Type B pancreatic cell (in vitro differentiated cells): ENCODE measurements around the gene FKBP3. TPM values are rescaled to one million over a fixed set of nuclear protein-coding genes. Genes with fewer than 3 reads are reported as not detected.
"Not testable (repeated sequence)": the region's sequence is repeated elsewhere in the genome, so short reads cannot be mapped to it uniquely, and the experiment has no call there.

Source experiments
- DNase-seq: peaks from one replicate; pipeline ENCODE4 v3.0.0; 2021; ENCODE audit warnings: mixed read lengths; ENCODE audit not compliant: unreplicated experiment; ENCODE audit errors: extremely low spot score
- H3K27ac Mint-ChIP-seq: 2 replicates; pipeline ENCODE4 v1.8.0; 2021; ENCODE audit warnings: mild to moderate bottlenecking, mixed read lengths
- H3K27me3 Mint-ChIP-seq: 2 replicates; pipeline ENCODE4 v1.8.0; 2021; ENCODE audit warnings: mixed read lengths
- H3K36me3 Mint-ChIP-seq: 2 replicates; pipeline ENCODE4 v1.8.0; 2021; ENCODE audit warnings: mixed read lengths
- H3K4me1 Mint-ChIP-seq: one replicate; pipeline ENCODE4 v1.8.0; 2021; ENCODE audit warnings: mixed read lengths; ENCODE audit not compliant: unreplicated experiment
- H3K4me3 Mint-ChIP-seq: 2 replicates; pipeline ENCODE4 v1.8.0; 2021; ENCODE audit warnings: mild to moderate bottlenecking, mixed read lengths
- H3K9me3 Mint-ChIP-seq: 2 replicates; pipeline ENCODE4 v1.8.0; 2021; ENCODE audit warnings: mixed read lengths
- total RNA-seq: library from RNA; stranded (reverse); gene quantifications from 2 replicates; pipeline ENCODE4 v1.2.1, GENCODE V29; 2021; ENCODE audit warnings: low replicate concordance
- TF ChIP-seq, protein P1 (sequence below): fragments of 200-600 bp; sonication (generic); conservative IDR thresholded peaks from 2 replicates; pipeline ENCODE4 v1.5.0; 2021; ENCODE audit warnings: antibody characterized with exemption, mild to moderate bottlenecking

Gene FKBP3
- total RNA-seq, 1 donor from 2014 or later = 96.9 TPM

GRCh38 chr14:45083976-45084722 is 50.1 kb downstream of the FKBP3 start, which contains the start of gene PRPF39:
Gene PRPF39, plus strand, starts transcription at chr14:45084116. Its CDS starts 11,124 bp downstream, at chr14:45095240.
- peak; percentile 95 for DNase-seq
- Mint-ChIP-seq H3K27ac (peak within 1 kb of the TSS; percentile 95), H3K9me3 (no peaks in the 10 kb centered on the region), H3K27me3 (no peaks in the 10 kb centered on the region), H3K36me3 (peaks cover 4% of the 10 kb centered on the region), H3K4me3 (peak within 1 kb of the TSS; percentile 99), H3K4me1 (peaks cover 31% of the 10 kb centered on the region)
- TF ChIP-seq, protein P1, sequence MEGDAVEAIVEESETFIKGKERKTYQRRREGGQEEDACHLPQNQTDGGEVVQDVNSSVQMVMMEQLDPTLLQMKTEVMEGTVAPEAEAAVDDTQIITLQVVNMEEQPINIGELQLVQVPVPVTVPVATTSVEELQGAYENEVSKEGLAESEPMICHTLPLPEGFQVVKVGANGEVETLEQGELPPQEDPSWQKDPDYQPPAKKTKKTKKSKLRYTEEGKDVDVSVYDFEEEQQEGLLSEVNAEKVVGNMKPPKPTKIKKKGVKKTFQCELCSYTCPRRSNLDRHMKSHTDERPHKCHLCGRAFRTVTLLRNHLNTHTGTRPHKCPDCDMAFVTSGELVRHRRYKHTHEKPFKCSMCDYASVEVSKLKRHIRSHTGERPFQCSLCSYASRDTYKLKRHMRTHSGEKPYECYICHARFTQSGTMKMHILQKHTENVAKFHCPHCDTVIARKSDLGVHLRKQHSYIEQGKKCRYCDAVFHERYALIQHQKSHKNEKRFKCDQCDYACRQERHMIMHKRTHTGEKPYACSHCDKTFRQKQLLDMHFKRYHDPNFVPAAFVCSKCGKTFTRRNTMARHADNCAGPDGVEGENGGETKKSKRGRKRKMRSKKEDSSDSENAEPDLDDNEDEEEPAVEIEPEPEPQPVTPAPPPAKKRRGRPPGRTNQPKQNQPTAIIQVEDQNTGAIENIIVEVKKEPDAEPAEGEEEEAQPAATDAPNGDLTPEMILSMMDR = no peak

DNA sequence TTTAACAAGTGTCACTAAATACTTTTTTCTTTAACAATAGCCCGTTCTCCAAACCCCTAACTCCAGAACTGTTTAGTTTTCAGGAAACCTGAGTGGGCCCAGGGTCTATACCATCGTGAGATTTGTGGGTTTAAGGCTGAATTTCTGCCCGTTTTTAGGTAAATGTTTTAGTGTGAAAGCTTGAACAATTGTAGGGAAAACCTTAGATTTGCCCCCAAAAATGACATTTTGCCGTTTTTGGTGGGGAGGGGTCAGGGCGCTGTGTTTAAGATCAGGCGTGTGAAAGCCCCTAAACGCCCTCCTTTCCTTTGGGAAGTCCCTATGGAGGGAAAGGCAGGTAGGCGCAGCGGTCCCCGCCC is 50.7 kb downstream of the FKBP3 start:
- no peak for DNase-seq
- peaks cover 31% of the 10 kb centered on the region for H3K4me1 Mint-ChIP-seq
- H3K36me3 Mint-ChIP-seq = peaks cover 4% of the 10 kb centered on the region
- TF ChIP-seq, protein P1 = no peak
- no peaks in the 10 kb centered on the region for H3K9me3 Mint-ChIP-seq
- H3K27ac Mint-ChIP-seq = peak overlapping the region; percentile 95
- no peaks in the 10 kb centered on the region for H3K27me3 Mint-ChIP-seq
- H3K4me3 Mint-ChIP-seq = peak overlapping the region; percentile 99

DNA sequence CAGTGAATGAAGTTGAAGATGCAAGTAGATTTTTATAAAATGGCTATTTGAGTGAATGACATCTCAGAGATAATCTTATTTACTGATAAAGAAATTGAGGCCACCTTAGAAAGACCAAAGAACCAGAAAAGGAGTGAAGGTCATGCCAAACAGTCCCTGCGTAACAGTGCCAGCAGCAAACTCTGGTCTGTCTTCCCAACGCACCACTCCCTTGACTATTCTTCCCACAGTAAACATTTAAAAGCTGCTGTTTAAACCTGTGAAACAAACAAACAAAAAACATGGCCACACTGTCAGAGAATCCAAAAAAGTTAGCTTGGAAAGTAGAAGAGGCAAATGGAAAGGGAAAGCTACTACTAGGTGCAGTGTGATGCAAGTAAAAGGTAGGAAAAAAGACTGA is 51.9 kb downstream of the FKBP3 start:
- Mint-ChIP-seq H3K4me1 (peaks cover 23% of the 10 kb centered on the region), H3K9me3 (no peaks in the 10 kb centered on the region), H3K27ac (peak overlapping the region; percentile 59), H3K36me3 (peaks cover 4% of the 10 kb centered on the region), H3K27me3 (no peaks in the 10 kb centered on the region), H3K4me3 (peak overlapping the region; percentile 65)
- no peak for DNase-seq
- TF ChIP-seq, protein P1 = no peak

DNA sequence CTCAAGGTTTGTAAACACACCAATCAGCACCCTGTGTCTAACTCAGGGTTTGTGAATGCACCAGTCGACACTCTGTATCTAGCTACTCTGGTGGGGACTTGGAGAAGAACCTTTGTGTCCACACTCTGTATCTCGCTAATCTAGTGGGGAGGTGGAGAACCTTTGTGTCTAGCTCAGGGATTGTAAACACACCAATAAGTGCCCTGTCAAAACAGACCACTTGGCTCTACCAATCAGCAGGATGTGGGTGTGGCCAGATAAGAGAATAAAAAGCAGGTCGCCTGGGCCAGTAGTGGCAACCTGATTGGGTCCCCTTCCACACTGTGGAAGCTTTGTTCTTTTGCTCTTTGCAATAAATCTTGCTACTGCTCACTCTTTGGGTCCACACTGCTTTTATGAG is 53.2 kb downstream of the FKBP3 start:
- H3K36me3 Mint-ChIP-seq, DNase-seq, H3K27me3 Mint-ChIP-seq, H3K4me3 Mint-ChIP-seq, H3K9me3 Mint-ChIP-seq, H3K27ac Mint-ChIP-seq: not testable (repeated sequence)
- peaks cover 11% of the 10 kb centered on the region for H3K4me1 Mint-ChIP-seq

DNA sequence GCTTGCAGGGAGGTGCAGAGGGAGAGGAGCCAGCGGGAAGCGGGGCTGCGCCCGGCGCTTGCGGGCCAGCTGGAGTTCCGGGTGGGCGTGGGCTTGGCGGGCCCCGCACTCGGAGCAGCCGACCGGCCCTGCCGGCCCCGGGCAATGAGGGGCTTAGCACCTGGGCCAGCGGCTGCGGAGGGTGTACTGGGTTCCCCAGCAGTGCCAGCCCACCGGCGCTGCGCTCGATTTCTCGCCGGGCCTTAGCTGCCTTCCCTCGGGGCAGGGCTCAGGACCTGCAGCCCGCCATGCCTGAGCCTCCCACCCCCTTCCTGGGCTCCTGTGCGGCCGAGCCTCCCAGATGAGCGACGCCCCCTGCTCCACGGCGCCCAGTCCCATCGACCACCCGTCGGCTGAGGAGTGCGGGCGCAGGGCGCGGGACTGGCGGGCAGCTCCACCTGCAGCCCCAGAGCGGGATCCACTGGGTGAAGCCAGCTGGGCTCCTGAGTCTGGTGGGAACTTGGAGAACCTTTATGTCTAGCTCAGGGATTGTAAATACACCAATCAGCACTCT is 53.8 kb downstream of the FKBP3 start:
- peaks cover 11% of the 10 kb centered on the region for H3K4me1 Mint-ChIP-seq

GRCh38 chr14:45078323-45078722 is 56.0 kb downstream of the FKBP3 start:
- Mint-ChIP-seq H3K9me3 (no peaks in the 10 kb centered on the region), H3K4me1 (peaks cover 2% of the 10 kb centered on the region), H3K27me3 (no peaks in the 10 kb centered on the region), H3K36me3 (no peaks in the 10 kb centered on the region), H3K4me3 (no peak overlapping the region), H3K27ac (no peak overlapping the region)
- TF ChIP-seq, protein P1 = no peak
- no peak for DNase-seq

More for the DNA sequence above, 53.8 kb downstream of the FKBP3 start:
- H3K27ac Mint-ChIP-seq, H3K36me3 Mint-ChIP-seq, H3K4me3 Mint-ChIP-seq, H3K27me3 Mint-ChIP-seq, DNase-seq, H3K9me3 Mint-ChIP-seq: not testable (repeated sequence)
